Left renal pelvis (tissue), 4 donors: ENCODE data around the gene TYK2. TPM values are rescaled to one million over a fixed set of nuclear protein-coding genes. Genes with fewer than 3 reads are reported as not detected.
"Not testable (repeated sequence)": the region's sequence is repeated elsewhere in the genome, so short reads cannot be mapped to it uniquely, and the experiment has no call there.

Experiments
- DNase-seq, 4 donors: peaks; one replicate each; pipeline ENCODE4 v3.0.0-alpha.2; 2013; ENCODE audit warnings: low read depth in 4 of 4, low spot score in 3 of 4
- polyA plus RNA-seq, 4 donors: library from polyadenylated mRNA; unstranded; fragments of 120-200 nt; gene quantifications; one replicate each; pipeline ENCODE4 v1.2.1, GENCODE V29; 2013; ENCODE audit not compliant: insufficient read length in 4 of 4

The TYK2 gene
- polyA plus RNA-seq, 4 donors = 102 to 170 (median 113) TPM

- no peak for DNase-seq
These were observed 28.3 kb upstream of the TYK2 start for GRCh38 chr19:10408511-10409283.

GRCh38 chr19:10407096-10407495 is 26.7 kb upstream of the TYK2 start:
- no peak for DNase-seq

- DNase-seq = no peak
These were observed 25.8 kb upstream of the TYK2 start for GRCh38 chr19:10406191-10406590.

GRCh38 chr19:10404888-10405820 is 24.8 kb upstream of the TYK2 start:
- DNase-seq = no peak

GRCh38 chr19:10403137-10404021 is 23.0 kb upstream of the TYK2 start, which contains the start of gene CDC37:
Gene CDC37 (minus strand): TSS chr19:10403542. CDS start chr19:10403479, 63 bp downstream.
- DNase-seq = peak; percentile 89 to 93 (median 92)

DNA sequence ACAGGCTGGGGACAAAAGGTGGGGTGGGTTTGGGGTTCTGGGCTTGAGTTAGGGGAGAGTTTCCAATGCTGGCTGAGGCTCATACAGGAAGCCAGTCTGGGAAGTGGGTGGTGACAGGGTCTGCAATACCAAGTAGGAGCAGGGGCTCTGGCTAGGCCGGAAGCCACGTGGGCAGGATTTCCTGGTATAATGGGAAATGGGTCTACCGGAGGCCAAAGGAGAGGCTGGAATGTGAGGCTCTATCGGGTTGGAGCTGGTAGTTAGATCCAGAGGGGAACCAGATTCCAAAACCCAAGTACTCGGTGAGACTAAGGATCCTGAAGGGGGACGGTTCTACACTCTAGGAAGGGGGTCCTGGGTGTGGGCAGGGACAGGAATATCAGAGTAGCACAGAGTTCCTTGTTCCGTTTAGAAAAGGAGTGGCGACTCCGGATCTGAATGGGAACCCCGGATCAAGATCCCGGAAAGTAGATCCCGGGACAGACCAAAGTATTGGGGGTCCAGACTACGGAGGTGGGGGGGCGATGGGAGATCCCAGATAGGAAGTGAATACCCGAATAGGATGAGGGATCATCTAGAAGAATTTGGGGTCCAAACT is 22.2 kb upstream of the TYK2 start:
- DNase-seq = no peak

DNA sequence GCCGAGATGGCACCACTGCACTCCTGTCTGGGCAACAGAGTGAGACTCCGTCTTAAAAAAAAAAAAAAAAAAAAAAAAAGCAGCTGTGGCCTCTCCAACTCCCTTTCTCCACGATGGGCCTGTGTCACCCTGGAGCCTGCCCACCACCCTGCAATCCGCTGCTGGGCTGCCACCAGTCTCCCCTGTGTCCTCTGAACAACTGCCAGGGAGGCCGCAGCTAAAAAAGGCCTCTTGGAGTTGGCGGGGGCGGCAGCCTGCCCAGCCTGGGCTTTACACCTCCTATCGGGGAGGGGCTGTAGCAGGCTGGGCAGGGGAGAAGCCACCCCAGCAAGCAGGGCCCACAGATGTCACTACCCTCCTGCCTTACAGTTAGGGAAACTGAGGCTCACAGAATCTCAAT is 19.5 kb upstream of the TYK2 start:
- DNase-seq = no peak

- not testable (repeated sequence) for DNase-seq
These were observed 19.0 kb upstream of the TYK2 start for GRCh38 chr19:10399340-10399739.

DNA sequence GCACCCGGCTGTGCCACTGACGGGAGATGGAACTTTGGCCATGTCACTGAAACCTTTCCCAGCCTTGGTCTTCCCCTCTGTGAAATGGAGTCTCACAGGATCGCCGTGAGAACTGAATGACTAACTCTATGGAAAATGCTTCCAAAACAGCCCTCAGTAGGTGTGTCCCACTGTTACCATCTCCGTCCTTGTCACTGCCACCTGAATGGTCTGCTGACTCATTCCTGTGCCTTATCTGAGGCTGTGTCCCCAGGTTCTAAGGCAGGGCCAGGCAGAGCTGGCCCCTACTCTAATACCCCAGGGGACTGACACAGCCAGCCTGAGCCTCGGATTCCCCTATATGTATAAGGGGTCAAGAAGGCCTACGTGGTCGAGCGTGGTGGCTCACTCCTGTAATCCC is 18.4 kb upstream of the TYK2 start:
- no peak for DNase-seq

DNA sequence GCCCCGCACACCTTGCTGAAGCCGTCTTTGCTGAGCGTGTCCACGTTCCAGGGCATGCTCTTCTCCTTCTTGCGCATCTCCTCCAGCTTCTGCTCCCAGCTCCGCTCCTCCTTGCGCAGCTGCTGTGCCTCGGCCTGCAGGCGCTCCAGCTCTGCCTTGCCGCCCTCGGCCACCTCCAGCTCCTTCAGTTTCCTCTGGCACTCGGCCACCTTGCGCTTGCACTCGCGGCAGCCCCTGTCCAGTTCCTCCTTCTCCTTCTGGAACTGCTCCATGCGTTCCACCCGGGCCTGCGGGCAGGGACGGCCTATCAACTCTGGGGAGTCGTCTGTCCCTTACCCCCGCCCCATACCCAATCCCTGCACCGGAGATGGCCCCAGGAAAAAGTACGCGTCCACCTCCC is 15.5 kb upstream of the TYK2 start:
- DNase-seq = no peak

- DNase-seq = no peak
These were observed 15.1 kb upstream of the TYK2 start for GRCh38 chr19:10395436-10395835.

DNA sequence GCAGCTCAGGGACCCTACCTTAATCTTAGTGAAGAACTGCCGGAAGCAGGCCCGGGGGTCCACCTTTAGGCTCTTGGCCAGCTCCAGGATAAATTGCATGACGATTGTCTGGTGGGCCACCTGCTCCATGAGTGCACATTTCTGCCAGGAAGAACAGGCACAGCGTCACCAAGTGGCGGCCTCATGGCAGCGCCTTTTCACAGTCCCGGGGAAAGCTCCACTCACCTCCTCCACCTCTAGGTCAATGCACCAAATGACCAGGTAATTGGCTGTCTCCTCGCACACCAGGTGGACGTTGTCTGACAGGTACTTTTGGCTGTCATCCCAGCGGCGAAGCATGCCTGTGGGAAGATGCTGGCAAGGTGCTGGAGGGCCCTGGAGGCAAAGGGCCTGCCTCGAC is 14.6 kb upstream of the TYK2 start:
- DNase-seq = no peak

DNA sequence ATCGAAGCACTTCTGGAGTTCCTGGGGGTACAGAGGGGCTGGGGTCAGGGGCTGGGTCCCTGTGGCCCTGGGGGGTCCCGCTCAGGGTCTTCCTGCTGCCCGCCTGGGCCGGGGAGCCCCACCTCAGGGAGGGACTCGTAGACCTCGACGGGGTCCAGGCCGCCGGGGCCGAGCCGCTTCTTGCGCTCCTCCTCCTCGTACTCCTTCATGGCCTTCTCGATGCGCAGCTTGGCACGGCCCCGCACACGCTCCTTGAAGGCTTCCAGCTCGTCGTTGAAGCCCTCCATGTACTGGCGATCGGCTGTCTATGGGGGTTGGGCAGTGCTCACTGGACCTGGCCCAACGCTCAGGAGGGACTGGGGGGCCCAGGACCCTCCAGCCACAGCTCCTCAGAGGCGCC is 12.8 kb upstream of the TYK2 start:
- DNase-seq = no peak

DNA sequence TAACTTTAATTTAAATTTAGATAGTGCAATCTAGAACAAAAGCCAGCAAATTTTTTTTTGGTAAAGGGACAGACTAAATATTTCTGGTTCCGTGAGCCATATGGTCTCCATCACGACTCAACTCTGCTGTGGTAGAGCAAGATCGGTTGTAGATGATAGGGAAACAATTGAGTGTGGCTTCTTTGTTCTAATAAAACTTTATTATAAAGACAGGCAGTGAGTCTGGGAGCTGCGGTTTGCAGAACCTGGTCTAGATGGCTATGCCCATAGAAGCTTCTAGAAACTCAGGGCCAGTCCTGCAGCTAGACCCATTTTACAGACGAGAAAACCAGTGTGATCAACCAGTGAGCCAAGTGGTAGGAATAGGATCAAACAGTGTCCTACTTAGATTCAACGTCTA is 11.7 kb upstream of the TYK2 start:
- no peak for DNase-seq

- DNase-seq = no peak
These were observed 10.4 kb upstream of the TYK2 start for GRCh38 chr19:10390652-10391286.

DNA sequence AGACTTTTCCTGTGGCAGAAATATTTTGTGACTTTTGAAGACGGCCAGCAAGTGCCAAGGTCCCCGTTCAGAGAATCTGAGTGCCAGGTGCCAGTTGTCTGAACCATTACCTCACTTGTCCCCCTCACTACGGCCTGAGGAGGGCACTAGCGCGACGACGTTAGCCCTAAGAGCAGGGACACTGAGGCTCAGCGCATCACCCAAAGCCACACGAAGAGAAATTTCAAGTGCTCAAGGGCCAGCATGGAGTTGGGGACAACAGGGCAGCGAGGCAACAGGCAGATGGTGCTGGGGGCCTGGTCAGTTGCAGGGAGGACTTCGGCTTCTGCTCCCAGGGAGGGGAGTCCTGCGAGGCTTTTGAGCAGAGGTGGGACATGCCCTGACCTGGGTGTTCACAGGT is 9.5 kb upstream of the TYK2 start:
- DNase-seq = no peak

- DNase-seq = peak; percentile 61 to 77 (median 68)
These were observed 8.6 kb upstream of the TYK2 start for GRCh38 chr19:10388957-10389356.

DNA sequence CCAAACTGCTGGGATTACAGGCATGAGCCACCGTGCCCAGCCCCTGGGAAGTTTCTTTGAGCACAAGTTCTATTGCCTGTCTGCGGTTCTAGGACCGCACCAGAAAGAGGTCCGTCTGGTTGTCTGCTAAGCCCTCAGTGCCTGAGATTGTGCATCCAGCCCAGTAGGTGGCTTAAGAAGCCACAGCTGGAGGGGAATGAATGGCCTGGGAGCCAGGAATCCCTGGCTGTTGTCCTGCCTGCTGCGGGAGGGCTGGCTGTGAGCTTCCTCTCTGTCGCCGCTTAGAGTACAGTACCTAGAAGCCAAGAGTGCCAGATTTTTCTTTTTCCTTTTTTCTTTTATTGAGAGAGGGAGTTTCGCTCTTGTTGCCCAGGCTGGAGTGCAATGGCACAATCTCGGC is 4.2 kb upstream of the TYK2 start:
- no peak for DNase-seq

GRCh38 chr19:10383223-10383499 is 2.8 kb upstream of the TYK2 start:
- not testable (repeated sequence) for DNase-seq

- no peak for DNase-seq
These were observed 476 bp downstream of the TYK2 start for GRCh38 chr19:10379880-10380312.
